ENCODE results near the gene ZNF460. TPM values are rescaled to one million over a fixed set of nuclear protein-coding genes. Genes with fewer than 3 reads are reported as not detected.
A peak's percentile ranks its signal among the peaks of the same experiment; 100 is the strongest.

ZNF460 gene
- total and polyA plus RNA-seq, 2 of the 8 experiments (the other 6 are each of a cell fraction or from before 2014, with no cell fraction given): 9.3 to 57.9 TPM

GRCh38 chr19:57320180-57321084 is 40.1 kb downstream of the ZNF460 start, which contains the start of gene ZNF543 (continued):
- TF ChIP-seq YY1 (IDR thresholded peaks at IDR 0.05; ENCODE audit: low read depth, low read length) (peak; percentile 74; the same call in 1 of the 2 replicates), FOSL1 (IDR thresholded peaks at IDR 0.05; ENCODE audit: insufficient read depth, low read depth, low read length) (no peak), TBP (IDR thresholded peaks at IDR 0.05; ENCODE audit: low read depth, low read length) (peak; percentile 72; the same call in 1 of the 2 replicates), POU5F1 (IDR thresholded peaks at IDR 0.05; ENCODE audit: low read depth, low read length) (no peak), TCF12 (IDR thresholded peaks at IDR 0.05; ENCODE audit: low read depth, low read length) (no peak), ZNF274 (IDR thresholded peaks at IDR 0.05; ENCODE audit: borderline replicate concordance, extremely low read depth, low read length) (no peak), ATF2 (IDR thresholded peaks at IDR 0.05; ENCODE audit: low read length) (peak; percentile 39; the same call in 1 of the 2 replicates), SIN3A (conservative IDR thresholded peaks at IDR 0.05 in 1 of 2, IDR thresholded peaks at IDR 0.05 in 1 of 2; ENCODE audit: low read depth in 1 of 2, low read length in 2 of 2) (peak in 1 of 2 experiments; percentile 64; a peak in 1 of 4 replicates), EP300 (IDR thresholded peaks at IDR 0.05; ENCODE audit: borderline replicate concordance in 1 of 2, low read depth in 2 of 2, low read length in 2 of 2) (no peak), SUZ12 (IDR thresholded peaks at IDR 0.05; ENCODE audit: low read length) (no peak), POLR2AphosphoS5 (IDR thresholded peaks at IDR 0.05; ENCODE audit: low read depth, low read length) (peak; percentile 89), JUND (IDR thresholded peaks at IDR 0.05; ENCODE audit: low read length) (peak; percentile 94), NANOG (IDR thresholded peaks at IDR 0.05; ENCODE audit: insufficient read depth, low read depth, low read length, poor library complexity, severe bottlenecking) (no peak), KDM4A (IDR thresholded peaks at IDR 0.05; ENCODE audit: low read depth, low read length, severe bottlenecking) (peak; percentile 82), SRF (IDR thresholded peaks at IDR 0.05; ENCODE audit: low read depth, low read length) (no peak), HDAC6 (IDR thresholded peaks at IDR 0.05; ENCODE audit: low read depth, low read length) (no peak), SIRT6 (IDR thresholded peaks at IDR 0.05; ENCODE audit: low read length) (no peak), CTCF (IDR thresholded peaks at IDR 0.05; ENCODE audit: control extremely low read depth in 1 of 3, insufficient read depth in 1 of 3, low read depth in 1 of 3, low read length in 3 of 3) (no peak), EGR1 (IDR thresholded peaks at IDR 0.05; ENCODE audit: borderline replicate concordance, low read depth, low read length) (no peak)
